Left hindlimb (tissue), 1 donor: ENCODE measurements around the gene AGAP1.
"Not testable (repeated sequence)": the region's sequence is repeated elsewhere in the genome, so short reads cannot be mapped to it uniquely, and the experiment has no call there.

Experiments
- DNase-seq: peaks from one replicate; pipeline ENCODE4 v3.0.0-alpha.2; 2018

Gene AGAP1

DNA sequence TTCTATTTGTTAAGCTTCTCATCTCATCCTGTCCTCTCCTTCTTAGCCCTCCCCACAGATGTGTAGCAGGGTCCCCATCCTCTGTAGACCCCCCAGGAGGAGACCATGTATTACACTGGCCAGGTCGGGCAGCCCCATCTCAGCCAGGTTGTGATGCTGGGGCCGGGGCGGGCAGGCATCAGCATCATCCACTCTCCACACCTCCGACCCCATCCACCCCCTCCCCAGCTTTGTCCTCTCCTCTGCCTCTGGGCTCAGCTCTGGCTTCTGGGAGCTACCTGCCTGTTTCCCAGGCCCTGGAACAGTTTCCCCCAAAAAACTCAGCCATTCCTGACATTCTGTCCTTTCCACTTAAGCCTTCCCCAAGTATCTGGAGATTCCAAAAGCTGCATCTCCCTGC, 625.2 kb downstream of the AGAP1 start:
- DNase-seq, result no peak

DNA sequence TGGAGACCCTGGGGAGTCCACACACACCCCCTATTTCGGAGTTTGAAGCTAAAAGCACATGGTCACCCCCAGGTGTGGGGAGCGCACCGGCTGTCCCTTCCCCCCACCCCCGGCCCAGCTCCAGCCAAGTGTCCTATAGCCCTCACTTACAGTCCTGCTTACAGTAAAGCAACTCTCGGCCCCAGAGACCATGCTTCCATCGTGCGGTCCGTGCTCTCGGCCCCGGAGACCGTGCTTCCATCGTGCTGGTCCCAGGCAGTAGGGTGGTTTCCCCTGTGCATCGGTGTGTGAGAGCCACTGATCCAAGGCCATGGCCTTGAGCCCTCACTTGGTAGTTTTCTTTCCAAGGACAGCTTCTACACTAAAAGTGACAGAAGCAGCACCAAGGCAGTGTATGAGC, 625.6 kb downstream of the AGAP1 start:
- no peak for DNase-seq

DNA sequence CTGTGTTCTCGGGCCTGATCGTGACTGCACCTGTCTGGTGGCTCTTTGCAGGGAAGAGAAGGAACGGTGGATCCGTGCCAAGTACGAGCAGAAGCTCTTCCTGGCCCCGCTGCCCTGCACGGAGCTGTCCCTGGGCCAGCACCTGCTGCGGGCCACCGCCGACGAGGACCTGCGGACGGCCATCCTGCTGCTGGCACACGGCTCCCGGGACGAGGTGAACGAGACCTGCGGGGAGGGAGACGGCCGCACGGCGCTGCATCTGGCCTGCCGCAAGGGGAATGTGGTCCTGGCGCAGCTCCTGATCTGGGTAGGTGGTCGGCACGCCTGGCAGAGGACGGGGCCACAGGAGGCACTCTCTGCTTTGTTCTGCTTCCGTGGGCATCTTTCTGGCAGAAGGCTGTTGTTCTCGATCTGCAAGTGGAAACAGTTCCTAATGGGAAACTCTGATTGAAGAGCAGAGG, 626.3 kb downstream of the AGAP1 start:
- no peak for DNase-seq

DNA sequence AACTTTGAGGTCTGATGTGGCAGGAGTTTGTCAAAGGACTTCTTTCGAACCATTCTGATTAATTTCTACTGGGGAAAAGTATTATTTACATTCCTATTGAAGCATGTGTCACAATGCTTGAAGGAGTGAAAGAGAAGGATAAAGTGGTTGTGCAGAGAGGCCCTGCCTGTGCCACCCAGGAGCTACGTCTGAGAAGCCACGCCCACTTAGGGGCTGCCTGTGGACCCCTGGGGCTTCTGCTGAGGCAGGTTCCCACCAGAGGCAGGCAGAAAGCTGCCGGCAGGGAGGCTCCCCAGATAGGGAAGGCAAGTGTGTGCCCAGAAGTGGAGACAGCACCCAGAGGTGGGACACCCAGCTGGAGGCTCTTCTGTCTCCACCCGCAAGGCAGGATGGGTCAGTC, 627.0 kb downstream of the AGAP1 start:
- no peak for DNase-seq

DNA sequence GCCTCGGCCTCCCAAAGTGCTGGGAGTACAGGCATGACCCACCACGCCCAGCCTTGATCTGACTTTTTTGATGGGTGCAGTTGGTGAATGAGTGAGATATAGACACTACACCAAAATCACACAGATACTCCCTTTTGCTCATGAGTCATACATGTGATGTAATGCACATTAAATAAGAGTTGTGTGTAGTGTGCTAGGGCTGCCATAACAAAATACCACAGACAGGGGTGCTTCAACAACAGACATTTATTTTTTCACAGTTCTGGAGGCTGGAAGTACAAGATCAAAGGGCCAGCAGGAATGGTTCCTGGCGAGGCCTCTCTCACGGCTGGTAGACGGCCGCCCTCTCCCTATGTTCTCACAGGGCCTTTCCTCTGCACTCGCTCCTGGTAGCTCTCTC, 627.7 kb downstream of the AGAP1 start:
- DNase-seq, result no peak

DNA sequence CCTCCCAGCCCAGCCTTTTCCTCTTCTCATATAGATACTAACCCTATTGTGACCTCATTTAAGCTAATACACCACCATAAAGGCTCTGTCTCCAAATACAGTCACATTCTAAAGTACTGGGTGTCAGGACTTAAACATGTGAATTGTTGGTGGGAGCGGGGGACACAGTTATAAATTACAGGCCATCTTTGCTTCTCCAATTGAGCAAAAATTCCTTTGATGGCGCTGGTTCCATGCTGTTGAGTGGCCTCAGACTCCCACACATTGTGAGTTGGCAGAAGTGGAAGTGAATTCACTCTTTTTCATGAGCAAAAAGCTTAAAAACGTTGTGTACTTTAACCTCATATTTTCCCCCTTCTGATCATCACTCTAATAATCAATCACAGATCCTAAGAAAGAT, 628.4 kb downstream of the AGAP1 start:
- DNase-seq, result no peak

DNA sequence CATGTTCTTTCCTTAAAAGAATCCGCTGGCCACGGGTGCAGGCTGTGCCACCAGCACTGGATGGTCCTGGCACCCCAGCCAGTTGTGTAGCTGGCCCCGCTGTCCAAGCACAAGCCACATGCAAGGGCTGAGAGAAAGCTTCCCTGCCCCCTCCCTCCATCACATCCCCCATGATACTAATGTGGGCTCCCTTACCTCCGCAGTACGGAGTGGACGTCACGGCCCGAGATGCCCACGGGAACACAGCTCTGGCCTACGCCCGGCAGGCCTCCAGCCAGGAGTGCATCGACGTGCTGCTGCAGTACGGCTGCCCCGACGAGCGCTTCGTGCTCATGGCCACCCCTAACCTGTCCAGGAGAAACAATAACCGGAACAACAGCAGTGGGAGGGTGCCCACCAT, 629.9 kb downstream of the AGAP1 start:
- DNase-seq, result no peak

DNA sequence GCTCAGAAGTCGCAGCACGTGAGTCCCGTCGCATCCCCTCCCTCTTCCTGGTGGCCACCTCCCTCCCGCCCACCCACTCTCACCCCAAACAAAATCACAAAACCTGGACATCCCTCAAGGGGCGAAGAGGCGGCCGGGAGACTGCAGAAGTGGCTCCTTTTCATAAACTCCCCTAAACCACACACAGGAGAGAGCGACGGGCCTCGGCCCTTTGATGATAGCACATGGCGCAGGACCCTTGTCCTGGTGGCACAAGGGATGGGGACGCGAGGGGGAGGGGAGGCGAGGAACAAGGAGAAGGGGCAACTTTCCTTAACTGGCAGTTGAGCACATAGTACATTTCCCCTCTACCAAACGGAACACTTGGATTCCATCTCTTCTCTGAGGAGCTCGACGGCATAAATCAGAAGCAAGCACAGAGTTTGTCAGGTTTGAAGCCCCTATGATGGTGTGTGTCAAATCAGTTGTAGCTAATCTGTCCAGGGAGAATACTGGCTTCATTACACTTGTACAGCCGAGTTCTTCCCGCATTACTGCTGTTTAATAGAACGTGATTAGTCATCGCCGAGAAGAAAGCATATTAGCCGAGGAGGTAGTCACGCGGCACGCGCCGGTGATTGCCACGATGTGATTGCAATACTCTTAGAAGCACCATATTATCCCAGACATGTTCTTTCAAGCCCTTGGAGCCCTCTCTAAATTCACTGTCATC, 630.5 kb downstream of the AGAP1 start:
- DNase-seq, result no peak

DNA sequence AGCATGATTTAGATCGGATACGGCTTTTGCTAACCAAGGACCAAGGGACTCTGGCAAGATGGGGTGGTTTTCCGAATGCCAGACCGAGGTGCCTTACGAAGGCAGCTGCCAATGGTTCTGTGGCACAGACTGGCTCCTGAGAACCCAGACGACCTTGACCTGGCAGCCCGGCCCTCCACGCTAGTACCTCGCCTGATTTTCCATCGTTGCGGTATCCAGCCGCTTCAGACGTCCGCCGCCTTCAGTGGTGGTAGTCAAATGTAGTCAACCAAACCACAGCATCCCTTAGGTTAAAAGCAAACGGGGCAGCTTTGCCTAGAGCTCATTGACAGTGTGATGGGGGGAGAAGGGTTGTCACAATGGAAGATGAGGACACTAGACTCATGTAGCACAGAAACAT, 631.7 kb downstream of the AGAP1 start:
- DNase-seq, result no peak

DNA sequence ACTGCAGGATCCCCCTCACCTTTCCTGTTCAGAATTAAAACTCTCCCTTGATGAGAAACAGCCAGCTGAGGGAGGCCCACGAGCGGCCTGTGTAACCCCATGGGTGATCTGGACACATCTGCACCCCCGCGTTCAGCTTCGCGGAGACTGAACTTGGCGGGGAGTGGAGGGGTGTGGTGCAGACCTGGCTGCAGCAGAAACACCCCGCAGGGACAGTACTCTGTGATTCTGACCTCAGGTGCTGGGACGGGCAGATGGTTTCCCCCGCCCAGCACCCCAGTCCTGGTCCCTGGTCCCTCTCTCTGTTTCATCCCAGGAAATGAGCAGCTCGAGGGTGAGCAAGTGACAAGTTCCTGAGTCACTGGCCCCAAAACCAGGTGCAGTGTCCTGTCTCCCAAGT, 633.2 kb downstream of the AGAP1 start:
- DNase-seq, result no peak

DNA sequence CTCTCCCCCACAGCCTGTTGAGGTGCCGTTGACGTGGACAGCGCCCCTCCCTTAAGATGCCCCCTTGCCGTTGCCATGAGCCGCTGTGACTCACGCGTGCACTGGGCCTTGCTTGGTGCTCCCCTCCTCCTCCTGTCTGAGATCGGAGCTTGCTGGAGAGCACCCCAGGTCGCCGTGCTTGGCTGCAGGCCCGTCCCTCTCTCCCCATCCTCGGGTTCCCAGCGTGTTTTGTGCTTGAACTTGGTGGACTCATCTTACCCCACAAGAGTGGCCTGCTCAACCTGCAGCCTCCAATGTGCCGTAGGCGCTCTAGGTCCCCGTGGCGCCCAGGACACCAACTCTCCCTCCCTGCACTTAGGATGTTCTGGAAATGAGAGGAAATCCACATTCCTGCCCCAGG, 634.5 kb downstream of the AGAP1 start:
- no peak for DNase-seq

DNA sequence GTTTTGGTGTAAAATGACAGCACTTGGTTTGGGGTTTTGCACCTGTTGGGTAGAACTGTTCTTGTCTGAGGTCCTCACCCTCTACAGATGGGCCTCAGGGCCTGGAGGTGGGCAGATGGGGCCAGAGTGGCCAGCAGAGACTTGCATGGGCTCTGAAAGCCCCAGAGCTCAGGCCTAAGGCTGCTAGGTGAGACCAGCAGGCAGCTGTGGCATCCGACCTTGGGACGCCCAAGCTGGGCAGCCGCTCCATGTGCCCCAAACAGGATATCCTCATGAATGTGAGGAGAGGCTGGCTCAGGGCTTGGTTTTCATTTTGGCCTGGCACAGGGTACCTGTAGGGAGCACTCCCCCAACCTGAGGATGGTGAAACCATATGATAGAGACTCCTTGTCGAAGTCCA, 636.1 kb downstream of the AGAP1 start:
- DNase-seq, result no peak

DNA sequence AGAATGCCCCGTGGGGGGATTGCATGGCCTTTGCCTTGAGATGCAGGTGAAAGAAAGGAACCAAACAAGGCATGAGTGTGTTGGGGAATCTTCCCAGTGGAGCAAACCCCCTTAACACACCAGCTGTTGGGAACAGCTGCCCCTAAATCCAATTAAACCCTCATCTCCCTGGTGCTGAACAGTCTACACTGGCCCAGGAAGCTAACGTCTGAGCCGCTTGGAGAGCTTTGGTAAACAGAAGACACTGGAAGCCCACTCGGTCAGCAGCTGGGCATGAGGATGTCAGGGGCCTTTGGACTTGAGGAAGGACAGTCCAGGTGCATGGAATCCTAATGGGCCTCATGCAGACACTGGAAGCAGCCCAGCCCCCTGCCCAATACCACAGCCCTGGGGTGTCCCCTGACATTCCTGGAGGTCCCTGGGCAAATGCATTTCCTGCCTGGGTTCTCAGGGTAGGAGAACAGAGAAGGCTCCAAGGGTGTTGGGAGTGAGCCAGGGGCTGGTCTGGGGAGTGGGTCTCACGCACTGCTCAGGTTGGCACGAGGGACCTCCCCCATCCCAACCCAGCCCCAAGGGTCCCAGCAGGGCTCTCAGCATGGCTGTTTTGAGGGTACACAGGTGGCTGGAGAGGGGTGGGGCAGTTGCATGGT, 636.6 kb downstream of the AGAP1 start:
- DNase-seq, result no peak

DNA sequence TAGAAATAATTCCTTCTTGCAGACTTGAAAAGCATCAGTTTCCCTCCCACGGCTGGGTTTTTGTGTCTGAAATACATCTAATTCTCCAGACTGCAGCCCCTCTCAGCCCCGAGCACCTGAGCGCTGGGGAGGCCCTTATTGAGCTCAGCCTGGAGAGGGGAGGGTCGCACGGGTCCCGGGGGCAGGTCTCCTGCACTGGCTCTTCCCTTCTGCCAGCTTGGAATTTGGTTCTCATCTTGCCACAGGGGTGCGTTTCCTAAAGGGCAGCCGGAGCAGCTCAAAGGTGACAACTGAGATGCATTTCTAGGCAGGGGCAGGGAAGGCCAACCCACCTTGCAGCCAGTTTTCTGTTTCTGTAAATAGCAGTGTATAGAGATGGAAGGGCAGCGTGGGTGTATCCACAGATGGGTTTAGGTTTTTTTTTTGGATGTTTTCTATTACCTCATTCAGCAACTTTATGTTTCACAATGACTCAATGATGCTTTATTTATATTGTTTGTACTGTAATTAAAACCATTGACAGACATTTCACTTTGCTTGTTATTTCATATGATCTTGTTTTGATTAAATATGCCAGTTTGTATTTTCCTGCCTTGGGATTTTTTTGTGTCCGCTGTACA, 637.3 kb downstream of the AGAP1 start:
- no peak for DNase-seq

DNA sequence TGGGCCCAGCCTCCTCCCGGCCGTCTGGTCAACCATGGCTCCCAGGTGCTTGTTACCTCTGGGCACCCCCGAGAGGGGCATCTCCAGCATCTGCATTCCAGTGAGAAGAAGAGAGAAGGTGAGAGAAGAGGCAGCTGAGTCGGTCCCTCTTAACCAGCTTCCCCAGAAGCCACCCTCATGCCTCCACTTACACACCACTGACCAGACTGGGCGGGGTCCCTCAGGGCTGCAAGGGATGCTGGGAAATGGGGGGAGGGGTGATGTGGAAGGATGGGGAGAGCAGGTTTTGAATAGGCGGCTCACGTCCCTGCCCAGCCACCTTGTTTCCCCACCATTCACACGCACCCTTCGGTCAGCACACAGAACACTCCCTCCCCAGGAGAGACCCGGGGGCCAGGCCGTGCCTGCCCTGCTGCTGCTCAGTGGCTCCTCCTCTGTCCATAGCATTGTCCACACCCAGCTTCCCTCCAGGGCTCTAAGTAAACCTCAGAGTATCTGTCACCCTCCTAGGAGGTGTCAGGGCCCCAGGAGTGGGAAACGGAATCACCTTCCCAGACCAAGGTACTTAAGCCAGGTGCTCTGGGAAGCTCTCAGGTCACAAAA, 639.7 kb downstream of the AGAP1 start:
- no peak for DNase-seq

DNA sequence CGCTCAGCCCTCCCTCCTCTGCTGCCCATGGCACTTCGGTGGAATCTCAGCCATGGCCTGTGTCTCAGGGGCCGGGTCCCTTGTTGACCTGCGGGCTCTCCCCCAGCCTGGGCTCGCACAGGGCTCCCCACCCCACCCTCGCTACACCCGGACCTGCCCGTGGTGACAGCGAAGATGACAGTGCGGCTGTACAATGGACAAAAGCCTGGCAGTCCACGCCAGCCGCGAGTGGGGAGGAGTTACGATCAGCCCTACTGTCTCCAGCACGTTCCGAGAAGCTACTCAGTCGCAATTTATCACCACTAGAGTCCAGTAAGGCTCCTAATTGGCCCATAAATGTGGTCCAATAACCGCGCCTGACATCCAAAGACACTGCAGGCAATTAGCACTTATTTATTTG, 642.7 kb downstream of the AGAP1 start:
- no peak for DNase-seq

DNA sequence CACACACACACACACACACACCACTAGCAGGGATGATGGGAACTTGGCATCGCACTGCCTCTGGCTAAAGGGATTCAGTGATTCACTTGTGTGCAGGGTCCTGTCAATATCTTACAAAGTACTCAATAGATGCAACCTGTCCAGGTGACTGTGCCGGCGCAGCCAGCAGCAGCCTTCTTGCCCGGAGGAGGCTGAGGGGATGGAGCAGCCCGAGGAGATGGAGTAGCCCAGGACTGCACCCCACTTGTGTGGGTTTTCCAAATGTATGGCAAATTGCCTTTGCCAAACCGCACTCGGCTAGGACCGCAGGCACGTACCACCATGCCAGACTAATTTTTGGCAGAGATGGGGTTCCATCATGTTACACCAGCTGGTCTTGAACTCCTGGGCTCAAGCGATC, 643.2 kb downstream of the AGAP1 start:
- DNase-seq, result no peak

DNA sequence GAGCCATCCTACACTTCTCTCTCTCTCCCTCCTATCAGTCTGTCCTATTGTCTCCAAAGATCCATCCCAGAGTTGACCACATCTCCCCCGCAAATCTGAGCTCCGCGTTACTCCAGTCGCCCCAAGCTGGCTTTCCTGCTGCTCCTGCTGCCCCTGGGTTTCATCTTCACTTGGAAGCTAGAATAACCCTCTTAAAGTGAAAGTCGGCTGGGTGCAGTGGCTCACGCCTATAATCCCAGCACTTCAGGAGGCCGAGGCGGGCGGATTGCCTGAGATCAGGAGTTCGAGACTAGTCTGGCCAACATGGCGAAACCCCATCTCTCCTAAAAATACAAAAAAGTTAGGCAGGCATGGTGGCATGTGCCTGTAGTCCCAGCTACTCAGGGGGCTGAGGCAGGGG, 647.8 kb downstream of the AGAP1 start:
- not testable (repeated sequence) for DNase-seq

DNA sequence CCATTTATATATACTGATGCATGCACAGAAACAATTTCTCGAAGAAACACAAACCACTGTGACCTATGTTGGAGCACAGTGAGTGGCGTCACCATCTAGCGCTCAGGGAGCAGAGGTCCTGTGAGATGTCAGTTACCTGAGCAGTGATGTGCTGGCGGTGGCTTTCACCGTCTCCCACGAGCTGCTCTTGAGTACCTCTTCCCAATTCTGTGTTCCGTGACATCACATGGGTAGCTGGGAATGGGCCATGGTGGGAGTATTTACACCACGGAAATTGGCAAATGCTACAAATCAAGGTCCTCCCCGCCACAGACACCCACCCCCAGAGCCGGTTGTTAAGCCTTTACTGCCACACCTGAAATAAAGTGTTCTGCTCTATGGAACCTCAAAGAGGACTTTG, 650.0 kb downstream of the AGAP1 start:
- no peak for DNase-seq

DNA sequence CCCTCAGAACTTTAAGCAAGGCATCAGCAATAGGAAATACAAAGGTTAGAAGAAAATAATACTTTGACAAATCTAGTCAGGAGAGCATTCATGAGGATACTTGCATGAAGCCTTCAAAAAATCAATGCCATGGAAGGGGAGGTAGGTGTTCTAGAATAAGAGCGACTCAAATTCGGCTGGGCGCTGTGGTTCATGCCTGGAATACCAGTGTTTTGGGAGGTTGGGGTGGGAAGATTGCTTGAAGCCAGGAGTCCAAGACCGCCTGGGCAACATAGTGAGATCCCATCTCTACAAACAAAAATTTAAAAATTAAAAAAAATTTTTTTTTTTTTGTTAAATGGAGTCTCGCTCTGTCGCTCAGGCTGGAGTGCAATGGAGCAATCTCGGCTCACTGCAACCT, 652.6 kb downstream of the AGAP1 start:
- no peak for DNase-seq

DNA sequence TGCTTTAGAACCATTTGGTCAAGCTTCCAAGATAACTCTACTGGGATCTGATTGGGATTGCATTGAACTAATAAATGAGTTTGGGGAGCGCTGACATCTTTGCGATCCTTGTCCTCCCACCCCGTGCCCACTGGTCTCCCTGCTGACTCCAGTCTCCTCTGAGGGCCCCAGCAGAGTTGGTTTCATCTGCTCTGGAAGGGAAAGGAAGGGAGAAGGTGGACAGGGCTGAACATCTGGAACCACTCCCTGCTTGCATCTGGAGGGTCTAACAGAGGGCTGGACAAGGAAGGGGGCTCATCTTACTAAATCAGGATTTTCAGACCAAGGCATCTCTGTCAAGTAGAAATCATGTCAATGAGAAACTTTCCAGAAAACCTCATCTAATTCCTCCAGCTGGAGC, 661.6 kb downstream of the AGAP1 start:
- DNase-seq, result no peak

DNA sequence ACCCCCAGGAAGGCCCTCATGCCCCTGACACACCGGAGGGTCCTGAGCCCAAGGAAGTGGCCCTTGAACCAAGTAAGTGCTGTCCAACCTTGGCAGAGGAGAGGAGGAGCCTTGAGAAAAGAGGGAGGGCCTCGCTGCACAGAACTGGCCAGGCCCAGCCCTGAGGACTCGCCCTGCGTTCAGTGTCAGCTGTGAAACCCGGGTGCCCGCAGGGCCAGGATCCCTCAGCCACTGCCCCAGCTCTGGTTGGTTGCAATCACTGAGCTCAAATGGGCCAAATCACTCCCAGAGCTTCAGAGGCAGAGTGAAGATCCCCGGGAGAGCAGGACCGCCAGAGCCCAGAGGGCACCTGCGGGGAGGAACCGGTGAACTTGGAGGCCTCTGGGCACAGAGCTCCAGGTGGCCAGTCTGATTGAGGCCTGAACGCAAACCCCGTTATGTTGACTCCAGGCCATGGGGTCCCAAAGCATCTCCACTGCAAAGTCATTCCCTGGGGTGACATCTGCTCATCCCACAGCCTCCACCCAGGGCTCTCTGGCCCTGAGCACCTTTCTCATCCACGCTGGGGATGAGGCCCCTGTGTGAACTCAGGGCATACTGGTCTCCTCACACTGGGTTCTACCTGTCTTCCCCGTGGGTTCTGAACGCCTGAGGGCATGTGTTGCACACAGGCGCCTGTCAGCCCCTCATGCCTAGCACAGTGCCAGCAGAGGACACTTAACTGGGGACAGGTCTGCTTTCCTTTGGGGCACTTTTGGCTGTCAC, 662.4 kb downstream of the AGAP1 start:
- DNase-seq, result no peak

DNA sequence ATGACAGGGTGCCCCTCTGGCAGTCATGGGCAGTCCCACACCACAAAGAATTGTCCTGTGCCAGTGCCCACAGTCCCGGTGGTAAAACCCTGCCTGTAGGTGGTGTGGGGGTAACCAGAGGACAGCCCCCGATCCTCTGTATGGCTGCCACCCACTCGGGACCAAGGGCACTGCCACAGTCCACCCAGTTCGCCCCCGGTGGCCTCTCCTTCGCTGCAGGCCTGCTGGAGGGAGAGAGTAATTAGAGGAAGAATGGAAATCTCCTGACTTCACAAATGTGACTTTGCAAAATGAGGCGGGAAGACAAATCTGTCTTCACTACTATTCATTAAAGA, 663.0 kb downstream of the AGAP1 start:
- no peak for DNase-seq
